Fibroblast of the aortic adventitia (primary cell): ENCODE measurements around the gene ACTRT3. TPM values are rescaled to one million over a fixed set of nuclear protein-coding genes. Genes with fewer than 3 reads are reported as not detected.

ENCODE experiments used
- DNase-seq: peaks from one replicate; pipeline ENCODE4 v3.0.0-alpha.2; 2010; ENCODE audit warnings: low read depth
- H3K4me3 ChIP-seq: 2 replicates; pipeline ENCODE4 v1.5.1; 2011; ENCODE audit warnings: low read depth, mild to moderate bottlenecking, control low read depth, low read length, moderate library complexity
- CTCF ChIP-seq: IDR thresholded peaks from 2 replicates; pipeline ENCODE4 v1.5.1; 2011; ENCODE audit warnings: mild to moderate bottlenecking, low read length, control low read depth, inconsistent platforms; ENCODE audit not compliant: insufficient read depth
- total RNA-seq: library from RNA; depleted of rRNA; stranded (reverse); fragments of >200 nt; gene quantifications from 2 replicates; pipeline ENCODE4 v1.2.3, GENCODE V29; 2012; ENCODE audit warnings: low replicate concordance

The ACTRT3 gene
- total RNA-seq, 1 donor = 4.3 TPM

DNA sequence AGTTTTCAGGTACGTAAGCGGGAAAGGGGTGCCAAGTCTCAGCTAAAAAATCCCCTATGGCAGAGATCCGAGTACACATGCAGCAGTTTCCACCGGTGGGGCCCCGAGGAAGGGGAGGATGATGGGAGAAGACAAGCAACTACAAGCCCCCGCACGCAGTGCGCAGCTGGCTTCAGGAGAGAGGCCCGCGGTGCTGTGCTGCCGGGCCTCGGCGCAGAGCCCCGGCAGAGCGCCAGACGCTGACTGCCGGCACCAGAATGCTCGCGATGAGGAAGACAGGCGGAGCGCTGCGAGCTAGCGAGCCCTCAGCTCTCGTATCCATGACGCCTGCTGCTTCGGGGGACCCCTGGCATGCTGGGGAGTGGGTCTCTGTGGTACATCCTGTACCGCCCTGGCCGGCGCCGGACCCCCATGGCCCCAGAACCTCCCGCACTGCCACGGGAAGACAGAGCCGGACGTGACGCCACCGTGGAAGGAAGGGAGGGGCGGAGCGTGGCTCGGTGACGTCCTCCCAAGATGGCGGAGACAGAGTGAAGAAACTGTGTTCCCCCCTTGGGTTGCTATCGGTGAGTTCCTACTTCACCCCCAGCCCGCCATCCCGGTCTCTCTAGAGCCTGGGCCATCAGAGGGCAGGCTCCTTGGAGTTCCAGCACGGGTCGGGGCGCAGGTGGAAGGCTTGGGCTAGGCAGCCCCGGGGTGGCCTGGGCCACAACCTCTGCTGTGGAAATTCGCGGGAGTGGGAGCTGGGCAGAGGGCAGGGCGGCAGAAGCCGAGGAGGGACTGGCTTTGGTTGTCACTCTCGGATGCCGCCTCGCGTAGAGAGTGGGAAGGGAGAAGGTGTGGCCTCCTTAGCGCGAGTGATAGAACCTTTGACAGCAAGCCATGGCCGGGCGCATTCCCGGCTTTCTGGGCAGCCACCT, 3.8 kb upstream of the ACTRT3 start, which contains the start of gene MYNN:
TSS of gene MYNN (plus strand) at position 500 of the 920 bp plus-strand sequence. CDS start 900 bp downstream, outside the sequence.
- peak; percentile 9 for TF ChIP-seq CTCF
- DNase-seq = peak; percentile 86
- H3K4me3 ChIP-seq = peak within 1 kb of the TSS; percentile 91

- H3K4me3 ChIP-seq = peak overlapping the region; percentile 91
- TF ChIP-seq CTCF = no peak
- peak; percentile 86 for DNase-seq
These were observed 3.0 kb upstream of the ACTRT3 start for GRCh38 chr3:169772305-169772896.

GRCh38 chr3:169771497-169772304, 2.3 kb upstream of the ACTRT3 start:
- no peak for TF ChIP-seq CTCF

GRCh38 chr3:169764882-169765612, 4.3 kb downstream of the ACTRT3 start, which contains the start of gene TERC:
TSS of gene TERC (minus strand) at chr3:169765060.
- no peak for TF ChIP-seq CTCF
- H3K4me3 ChIP-seq = peak within 1 kb of the TSS; percentile 84
- peak; percentile 92 for DNase-seq

More at GRCh38 chr3:169771497-169772304, 2.3 kb upstream of the ACTRT3 start:
- H3K4me3 ChIP-seq = peak overlapping the region; percentile 80
- DNase-seq = peak; percentile 90

- peak; percentile 72 for DNase-seq
- no peak for TF ChIP-seq CTCF
- peak overlapping the region; percentile 84 for H3K4me3 ChIP-seq
These were observed 5.0 kb downstream of the ACTRT3 start for GRCh38 chr3:169764312-169764881.
